IPS-11a (cell line): ENCODE data around the gene ERAS.
"Not testable (repeated sequence)": the region's sequence is repeated elsewhere in the genome, so short reads cannot be mapped to it uniquely, and the experiment has no call there.

Source experiments
- H3K4me3 ChIP-seq: one replicate; pipeline ENCODE4 v1.5.1; 2013; ENCODE audit warnings: low read depth, low read length, control low read depth

ERAS gene

GRCh38 chrX:48831136-48831908, 5.0 kb downstream of the ERAS start:
- H3K4me3 ChIP-seq = peak overlapping the region; percentile 13

GRCh38 chrX:48831909-48832291, 5.6 kb downstream of the ERAS start:
- H3K4me3 ChIP-seq = peak overlapping the region; percentile 13

GRCh38 chrX:48833542-48834138, 7.3 kb downstream of the ERAS start:
- no peak overlapping the region for H3K4me3 ChIP-seq

- no peak overlapping the region for H3K4me3 ChIP-seq
Observed at GRCh38 chrX:48834383-48834709, 8.0 kb downstream of the ERAS start.

GRCh38 chrX:48835524-48836329, 9.4 kb downstream of the ERAS start, which contains the start of gene PCSK1N:
TSS of gene PCSK1N (minus strand) at chrX:48835610. CDS start at chrX:48835532, 78 bp downstream.
- H3K4me3 ChIP-seq = peak within 1 kb of the TSS; percentile 35

- H3K4me3 ChIP-seq = no peak overlapping the region
Observed at GRCh38 chrX:48839686-48840085, 13.4 kb downstream of the ERAS start.

- no peak overlapping the region for H3K4me3 ChIP-seq
Observed at GRCh38 chrX:48848847-48849246, 22.5 kb downstream of the ERAS start.

GRCh38 chrX:48852857-48853256, 26.5 kb downstream of the ERAS start:
- no peak overlapping the region for H3K4me3 ChIP-seq

GRCh38 chrX:48853494-48853893, 27.2 kb downstream of the ERAS start:
- not testable (repeated sequence) for H3K4me3 ChIP-seq

GRCh38 chrX:48854121-48854804, 27.9 kb downstream of the ERAS start:
- not testable (repeated sequence) for H3K4me3 ChIP-seq

GRCh38 chrX:48854898-48855297, 28.6 kb downstream of the ERAS start:
- H3K4me3 ChIP-seq = no peak overlapping the region

- H3K4me3 ChIP-seq = no peak overlapping the region
Observed at GRCh38 chrX:48864210-48864609, 37.9 kb downstream of the ERAS start.

GRCh38 chrX:48872017-48872416, 45.7 kb downstream of the ERAS start:
- not testable (repeated sequence) for H3K4me3 ChIP-seq

- not testable (repeated sequence) for H3K4me3 ChIP-seq
Observed at GRCh38 chrX:48876944-48877343, 50.6 kb downstream of the ERAS start.
